ENCODE measurements around the gene EFNA5. TPM values are rescaled to one million over a fixed set of nuclear protein-coding genes. Genes with fewer than 3 reads are reported as not detected.

Gene EFNA5
- polyA plus RNA-seq, 1 donor (not counting 4 experiments of a cell fraction or from before 2014, with no cell fraction given): 4.8 TPM

DNA sequence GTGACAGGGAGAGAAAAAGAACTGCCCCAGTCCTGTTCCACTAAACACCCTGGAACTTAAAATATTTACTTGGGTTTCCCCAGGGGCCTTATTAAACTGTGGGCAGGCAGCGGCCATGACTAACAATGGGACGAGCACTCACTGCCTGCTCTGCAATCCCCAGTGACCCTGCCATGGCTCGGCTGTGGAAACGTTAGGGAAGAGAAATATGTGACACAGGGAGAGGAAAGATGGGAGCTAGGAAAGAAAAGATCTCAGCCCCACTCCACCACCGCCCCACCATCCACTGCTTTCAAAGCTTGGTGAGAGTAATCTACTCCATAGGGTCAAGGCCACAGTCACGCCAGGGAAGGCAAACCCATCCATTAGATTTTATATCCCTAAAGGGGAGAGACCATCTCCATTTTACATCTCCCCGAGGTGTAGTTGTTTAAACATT, 117.6 kb downstream of the EFNA5 start:
- FAIRE-seq (no peak), DNase-seq (ENCODE audit: low read depth, low spot score) (no peak)
- H3K4me1 ChIP-seq (ENCODE audit: control insufficient read depth, extremely low read depth, insufficient read depth, low read length): peaks cover 38% of the 10 kb centered on the region
- no peaks in the 10 kb centered on the region for H3K9me1 ChIP-seq (ENCODE audit: control insufficient read depth, extremely low read depth, insufficient read depth, low read length)
- H2AFZ ChIP-seq (ENCODE audit: control insufficient read depth, low read length): no peak overlapping the region
- H3K27me3 ChIP-seq (ENCODE audit: control insufficient read depth, extremely low read depth, insufficient read depth, low read length): no peaks in the 10 kb centered on the region
- H3K36me3 ChIP-seq (ENCODE audit: control insufficient read depth in 2 of 2, extremely low read depth in 1 of 2, insufficient read depth in 2 of 2, low read length in 2 of 2): no peaks in the 10 kb centered on the region
- H3K4me3 ChIP-seq (ENCODE audit: control insufficient read depth in 2 of 3, extremely low read depth in 1 of 3, insufficient read depth in 2 of 3, low read depth in 1 of 3, low read length in 3 of 3): no peak overlapping the region
- H3K79me2 ChIP-seq (ENCODE audit: control insufficient read depth, insufficient read depth, low read length): peaks cover 19% of the 10 kb centered on the region
- TF ChIP-seq EZH2 (IDR thresholded peaks at IDR 0.05; ENCODE audit: low read length): no peak
- TF ChIP-seq, protein P1, sequence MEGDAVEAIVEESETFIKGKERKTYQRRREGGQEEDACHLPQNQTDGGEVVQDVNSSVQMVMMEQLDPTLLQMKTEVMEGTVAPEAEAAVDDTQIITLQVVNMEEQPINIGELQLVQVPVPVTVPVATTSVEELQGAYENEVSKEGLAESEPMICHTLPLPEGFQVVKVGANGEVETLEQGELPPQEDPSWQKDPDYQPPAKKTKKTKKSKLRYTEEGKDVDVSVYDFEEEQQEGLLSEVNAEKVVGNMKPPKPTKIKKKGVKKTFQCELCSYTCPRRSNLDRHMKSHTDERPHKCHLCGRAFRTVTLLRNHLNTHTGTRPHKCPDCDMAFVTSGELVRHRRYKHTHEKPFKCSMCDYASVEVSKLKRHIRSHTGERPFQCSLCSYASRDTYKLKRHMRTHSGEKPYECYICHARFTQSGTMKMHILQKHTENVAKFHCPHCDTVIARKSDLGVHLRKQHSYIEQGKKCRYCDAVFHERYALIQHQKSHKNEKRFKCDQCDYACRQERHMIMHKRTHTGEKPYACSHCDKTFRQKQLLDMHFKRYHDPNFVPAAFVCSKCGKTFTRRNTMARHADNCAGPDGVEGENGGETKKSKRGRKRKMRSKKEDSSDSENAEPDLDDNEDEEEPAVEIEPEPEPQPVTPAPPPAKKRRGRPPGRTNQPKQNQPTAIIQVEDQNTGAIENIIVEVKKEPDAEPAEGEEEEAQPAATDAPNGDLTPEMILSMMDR (optimal IDR thresholded peaks at IDR 0.05 in 1 of 3, IDR thresholded peaks at IDR 0.05 in 1 of 3, conservative IDR thresholded peaks at IDR 0.05 in 1 of 3; ENCODE audit: extremely low read depth in 1 of 3, insufficient read depth in 2 of 3, low read length in 3 of 3): no peak
- H3K9ac ChIP-seq (ENCODE audit: control insufficient read depth, extremely low read depth, insufficient read depth, low read length): no peak overlapping the region
- dilution Hi-C loops (cut with MboI; ENCODE audit: extremely low pct_ligation_motif_present, low sequenced_read_pairs): no loop called here
- H3K27ac ChIP-seq (ENCODE audit: control insufficient read depth, insufficient read depth, low read length): no peak overlapping the region
- no peaks in the 10 kb centered on the region for H4K20me1 ChIP-seq (ENCODE audit: control insufficient read depth, extremely low read depth, insufficient read depth, low read length)
- H3K9me3 ChIP-seq (ENCODE audit: control insufficient read depth, low read depth, low read length): no peaks in the 10 kb centered on the region
- no peak overlapping the region for H3K4me2 ChIP-seq (ENCODE audit: control insufficient read depth, extremely low read depth, insufficient read depth, low read depth, low read length)

- DNase-seq (ENCODE audit: low read depth, low spot score) (no peak), FAIRE-seq (no peak)
- dilution Hi-C loops (cut with MboI; ENCODE audit: extremely low pct_ligation_motif_present, low sequenced_read_pairs): no loop called here
- no peak overlapping the region for H2AFZ ChIP-seq (ENCODE audit: control insufficient read depth, low read length)
- no peak overlapping the region for H3K4me2 ChIP-seq (ENCODE audit: control insufficient read depth, extremely low read depth, insufficient read depth, low read depth, low read length)
- peaks cover 19% of the 10 kb centered on the region for H3K79me2 ChIP-seq (ENCODE audit: control insufficient read depth, insufficient read depth, low read length)
- H3K4me1 ChIP-seq (ENCODE audit: control insufficient read depth, extremely low read depth, insufficient read depth, low read length): peaks cover 20% of the 10 kb centered on the region
- H3K9me1 ChIP-seq (ENCODE audit: control insufficient read depth, extremely low read depth, insufficient read depth, low read length): no peaks in the 10 kb centered on the region
- no peaks in the 10 kb centered on the region for H4K20me1 ChIP-seq (ENCODE audit: control insufficient read depth, extremely low read depth, insufficient read depth, low read length)
- H3K9me3 ChIP-seq (ENCODE audit: control insufficient read depth, low read depth, low read length): no peaks in the 10 kb centered on the region
- H3K36me3 ChIP-seq (ENCODE audit: control insufficient read depth in 2 of 2, extremely low read depth in 1 of 2, insufficient read depth in 2 of 2, low read length in 2 of 2): no peaks in the 10 kb centered on the region
- H3K27ac ChIP-seq (ENCODE audit: control insufficient read depth, insufficient read depth, low read length): no peak overlapping the region
- H3K27me3 ChIP-seq (ENCODE audit: control insufficient read depth, extremely low read depth, insufficient read depth, low read length): no peaks in the 10 kb centered on the region
- no peak overlapping the region for H3K4me3 ChIP-seq (ENCODE audit: control insufficient read depth in 2 of 3, extremely low read depth in 1 of 3, insufficient read depth in 2 of 3, low read depth in 1 of 3, low read length in 3 of 3)
- H3K9ac ChIP-seq (ENCODE audit: control insufficient read depth, extremely low read depth, insufficient read depth, low read length): no peak overlapping the region
- TF ChIP-seq, protein P1 (optimal IDR thresholded peaks at IDR 0.05 in 1 of 3, IDR thresholded peaks at IDR 0.05 in 1 of 3, conservative IDR thresholded peaks at IDR 0.05 in 1 of 3; ENCODE audit: extremely low read depth in 1 of 3, insufficient read depth in 2 of 3, low read length in 3 of 3): no peak
- TF ChIP-seq EZH2 (IDR thresholded peaks at IDR 0.05; ENCODE audit: low read length): no peak
These were observed 119.6 kb downstream of the EFNA5 start for GRCh38 chr5:107551088-107551487.

Data from keratinocyte (primary cell).